HG03045 (cell line): Measurements from ENCODE around the gene MMP23B.

Experiments used
- ATAC-seq: cut with Tn5 transposase; IDR thresholded peaks from one replicate; pipeline ENCODE4 v1.9.1; 2021; ENCODE audit warnings: mild to moderate bottlenecking, moderate library complexity; ENCODE audit not compliant: unreplicated experiment

MMP23B gene

DNA sequence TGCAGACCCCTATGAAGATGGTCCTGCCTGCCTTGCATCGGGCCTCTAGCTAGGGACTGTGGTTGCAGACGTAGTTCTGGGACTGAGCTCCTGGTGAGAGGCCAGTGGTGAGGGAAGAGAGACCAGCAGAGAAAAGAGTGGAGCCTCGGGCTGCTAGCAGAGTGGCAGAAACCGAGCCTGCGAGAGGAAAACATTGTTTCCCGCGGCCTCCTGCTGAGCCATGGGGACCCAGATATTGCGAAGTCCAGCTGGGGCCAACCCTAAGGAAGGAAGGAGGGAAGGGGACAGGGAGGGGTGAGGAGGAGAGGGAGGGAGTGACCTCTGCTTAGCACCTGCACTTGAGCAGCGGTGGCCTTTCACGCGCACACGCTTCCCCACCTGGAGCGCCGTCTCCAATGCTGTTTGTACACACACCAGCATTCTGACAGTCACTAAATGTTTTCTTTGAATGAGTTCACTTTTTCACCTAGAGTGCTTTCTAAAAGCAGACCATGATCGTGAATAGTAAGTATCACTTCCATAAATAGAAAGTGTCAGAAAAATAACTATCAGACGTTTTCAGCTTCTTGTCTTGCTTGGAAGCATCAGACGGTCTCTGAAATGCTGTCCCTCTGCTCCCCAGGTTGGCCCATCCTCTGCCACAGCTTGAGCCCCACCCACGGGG is 29.5 kb upstream of the MMP23B start:
- ATAC-seq, result no peak

DNA sequence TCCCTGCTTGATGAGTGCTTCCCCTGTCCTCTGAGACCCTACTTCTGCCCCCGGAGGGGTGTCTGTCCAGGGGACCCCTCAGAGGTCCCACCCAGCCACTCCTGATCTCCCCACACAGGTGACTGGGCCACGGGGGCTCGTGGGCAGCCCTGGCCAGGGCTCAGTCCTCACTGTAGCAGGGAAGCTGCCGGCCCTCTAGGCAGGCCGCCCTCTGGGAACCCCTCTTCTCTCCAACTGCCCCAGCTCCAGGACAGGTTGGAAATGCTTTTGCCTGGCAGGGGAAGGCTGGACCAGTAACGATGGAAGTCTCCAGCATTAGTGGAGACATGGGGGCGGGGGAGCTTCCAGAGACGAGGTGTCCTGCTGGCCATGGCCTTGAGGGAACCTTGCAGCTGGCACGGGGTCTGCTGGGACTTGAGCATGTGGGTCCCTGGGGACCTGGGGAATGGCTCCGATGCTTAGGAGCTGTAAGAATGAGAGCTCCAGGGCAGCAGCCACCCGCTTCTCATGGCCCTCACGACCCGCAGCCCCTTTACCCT is 28.9 kb upstream of the MMP23B start:
- ATAC-seq, result no peak

DNA sequence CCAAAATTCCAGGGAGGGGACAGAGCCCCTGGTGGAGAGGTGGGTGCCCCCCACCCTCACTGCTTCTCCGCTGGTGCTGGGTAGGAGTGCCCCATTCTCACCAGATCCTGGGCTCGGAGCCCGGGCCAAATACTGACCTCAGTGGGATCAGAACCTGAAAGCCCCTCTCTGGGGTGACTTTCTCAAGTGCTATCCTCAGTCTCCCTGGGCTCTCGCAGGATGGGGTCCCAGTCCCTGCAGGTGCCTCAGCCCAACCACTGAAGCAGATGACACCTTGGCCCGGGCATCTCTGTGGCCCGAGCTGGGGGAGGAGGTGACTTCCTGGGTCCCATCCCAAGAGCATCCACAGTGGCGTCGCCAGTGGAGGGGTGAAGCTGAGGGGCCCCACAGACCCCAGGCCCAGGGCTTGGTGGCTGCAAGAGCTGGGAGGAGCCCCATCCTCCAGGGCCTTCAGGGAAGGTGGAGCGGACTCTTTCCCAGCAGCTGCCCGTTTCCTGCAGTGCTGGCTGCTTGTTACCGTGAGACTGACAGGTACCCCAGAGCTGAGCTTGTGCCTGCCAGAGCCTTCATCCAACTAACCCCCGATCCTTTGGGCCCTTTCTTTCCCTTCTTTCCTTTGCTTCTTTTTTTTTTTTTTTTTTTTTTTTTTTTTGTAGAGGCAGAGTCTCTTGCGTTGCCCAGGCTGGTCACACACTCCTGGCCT is 28.2 kb upstream of the MMP23B start:
- ATAC-seq, result no peak

DNA sequence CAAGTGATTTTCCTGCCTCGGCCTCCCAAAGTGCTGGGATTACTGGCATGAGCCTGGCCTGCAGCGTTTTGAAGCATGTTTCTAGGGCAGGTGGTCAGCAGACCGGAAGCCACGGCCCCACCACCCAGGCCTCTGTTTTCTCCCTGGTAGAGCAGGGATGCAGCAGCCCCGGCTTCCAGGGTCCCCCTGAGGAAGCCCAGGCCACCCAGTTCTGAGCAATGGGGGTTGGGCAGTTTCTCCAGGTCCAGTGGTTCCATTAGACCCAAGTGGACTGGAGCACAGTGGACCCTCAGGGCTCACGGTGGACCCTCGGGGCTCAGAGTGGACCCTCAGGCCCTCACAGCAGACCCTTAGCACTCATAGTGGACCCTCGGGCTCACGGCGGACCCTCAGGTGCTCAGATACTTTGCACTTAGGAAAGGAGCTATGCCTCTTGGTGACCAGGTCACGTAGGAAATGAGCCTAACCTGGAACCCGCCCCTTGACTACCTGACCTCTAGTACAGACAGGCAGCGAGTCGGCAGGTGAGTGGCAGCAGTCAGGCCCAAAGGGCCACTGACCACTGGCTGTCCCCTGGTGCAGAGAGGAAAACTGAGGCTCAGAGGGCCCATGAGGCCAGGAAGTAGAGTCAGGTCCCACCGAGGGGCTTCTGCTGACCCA is 27.5 kb upstream of the MMP23B start:
- ATAC-seq, result no peak

DNA sequence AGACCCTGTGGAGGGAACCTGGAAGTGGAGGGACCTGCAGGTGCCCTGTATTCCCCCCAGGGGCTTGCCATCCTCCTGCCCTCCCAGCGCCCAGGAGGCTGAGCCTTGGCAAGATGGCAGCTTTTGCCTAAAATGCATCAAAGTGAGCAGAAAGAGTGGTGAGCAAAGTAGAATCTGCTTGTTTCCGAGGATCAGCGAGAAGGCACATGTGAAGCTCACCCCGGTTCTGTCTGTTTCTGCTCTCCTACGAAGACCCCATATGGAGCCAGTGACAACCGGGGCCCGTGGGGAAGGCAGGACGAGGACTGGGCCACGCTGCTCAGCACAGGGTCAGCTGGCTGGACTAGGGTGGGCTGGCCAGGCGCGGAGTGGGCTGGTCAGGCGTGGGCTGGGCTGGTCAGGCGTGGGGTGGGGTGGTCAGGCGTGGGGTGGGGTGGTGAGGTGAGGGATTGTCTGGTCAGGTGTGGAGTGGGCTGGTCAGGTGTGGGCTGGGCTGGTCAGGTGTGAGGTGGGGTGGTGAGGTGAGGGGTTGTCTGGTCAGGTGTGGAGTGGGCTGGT is 26.9 kb upstream of the MMP23B start:
- ATAC-seq, result no peak

DNA sequence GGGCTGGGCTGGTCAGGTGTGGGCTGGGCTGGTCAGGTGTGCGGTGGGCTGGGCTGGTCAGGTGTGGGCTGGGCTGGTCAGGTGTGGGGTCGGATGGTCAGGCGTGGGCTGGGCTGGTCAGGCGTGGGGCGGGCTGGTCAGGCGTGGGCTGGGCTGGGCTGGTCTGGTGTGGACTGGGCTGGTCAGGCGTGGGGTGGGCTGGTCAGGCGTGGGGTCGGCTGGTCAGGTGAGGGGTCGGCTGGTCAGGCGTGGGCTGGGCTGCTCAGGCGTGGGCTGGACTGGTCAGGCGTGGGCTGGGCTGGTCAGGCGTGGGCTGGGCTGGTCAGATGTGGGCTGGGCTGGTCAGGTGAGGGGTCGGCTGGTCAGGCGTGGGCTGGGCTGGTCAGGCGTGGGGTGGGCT is 26.2 kb upstream of the MMP23B start:
- no peak for ATAC-seq

DNA sequence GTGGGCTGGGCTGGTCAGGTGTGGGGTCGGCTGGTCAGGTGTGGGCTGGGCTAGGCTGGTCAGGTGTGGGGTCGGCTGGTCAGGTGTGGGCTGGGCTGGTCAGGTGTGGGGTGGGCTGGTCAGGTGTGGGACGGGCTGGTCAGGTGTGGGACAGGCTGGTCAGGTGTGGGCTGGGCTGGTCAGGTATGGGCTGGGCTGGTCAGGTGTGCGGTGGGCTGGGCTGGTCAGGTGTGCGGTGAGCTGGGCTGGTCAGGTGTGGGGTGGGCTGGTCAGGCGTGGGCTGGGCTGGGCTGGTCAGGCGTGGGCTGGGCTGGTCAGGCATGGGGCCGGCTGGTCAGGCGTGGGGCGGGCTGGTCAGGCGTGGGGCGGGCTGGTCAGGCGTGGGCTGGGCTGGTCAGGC is 25.7 kb upstream of the MMP23B start:
- ATAC-seq, result no peak

DNA sequence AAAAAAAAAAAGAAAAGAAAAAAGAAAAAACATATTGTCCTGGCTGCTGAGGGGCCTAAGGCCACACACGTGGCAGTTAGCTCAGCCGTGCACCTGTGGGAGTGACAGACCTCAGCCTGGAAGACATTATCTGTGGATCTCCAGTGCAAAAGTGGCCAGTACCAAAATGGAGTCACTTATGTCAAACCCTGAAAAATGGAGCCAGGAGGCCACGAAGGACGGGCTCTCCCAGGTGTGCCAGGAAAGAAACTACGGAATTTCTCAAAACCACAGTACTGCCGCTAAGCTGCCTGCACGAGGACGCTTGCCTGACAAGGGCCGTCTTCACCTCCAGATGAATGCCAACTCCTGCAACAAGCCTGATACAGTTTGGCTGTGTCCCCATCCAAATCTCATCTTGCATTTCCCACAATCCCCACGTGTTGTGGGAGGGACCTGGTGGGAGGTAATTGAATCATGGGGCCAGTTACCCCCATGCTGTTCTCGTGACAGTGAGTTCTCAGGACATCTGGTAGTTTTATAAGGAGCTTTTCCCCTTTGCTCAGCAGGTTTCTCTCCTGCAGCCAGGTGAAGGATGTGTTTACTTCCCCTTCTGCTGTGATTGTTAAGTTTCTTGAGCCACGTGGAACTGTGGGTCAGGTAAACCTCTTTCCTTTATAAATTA is 22.0 kb upstream of the MMP23B start:
- no peak for ATAC-seq

DNA sequence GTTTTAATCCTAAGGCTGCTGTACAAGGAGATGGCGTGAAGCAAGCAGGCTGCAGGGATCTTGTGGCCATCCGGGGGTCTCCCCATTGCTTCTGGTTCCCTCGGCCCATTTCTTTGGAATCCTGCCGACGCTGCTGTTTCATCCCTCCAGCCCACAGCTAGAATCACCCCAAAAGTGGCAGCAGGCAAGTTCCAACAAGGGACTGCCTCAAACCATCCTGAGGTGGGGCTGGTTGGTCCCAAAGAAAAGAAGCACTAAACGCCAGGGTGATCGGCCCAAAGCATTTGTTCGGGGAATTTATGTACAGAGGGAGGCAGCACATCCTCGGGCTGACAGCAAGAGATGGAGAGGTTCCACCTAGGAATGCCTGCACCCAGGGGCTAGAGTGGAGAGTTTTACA is 21.2 kb upstream of the MMP23B start:
- no peak for ATAC-seq

DNA sequence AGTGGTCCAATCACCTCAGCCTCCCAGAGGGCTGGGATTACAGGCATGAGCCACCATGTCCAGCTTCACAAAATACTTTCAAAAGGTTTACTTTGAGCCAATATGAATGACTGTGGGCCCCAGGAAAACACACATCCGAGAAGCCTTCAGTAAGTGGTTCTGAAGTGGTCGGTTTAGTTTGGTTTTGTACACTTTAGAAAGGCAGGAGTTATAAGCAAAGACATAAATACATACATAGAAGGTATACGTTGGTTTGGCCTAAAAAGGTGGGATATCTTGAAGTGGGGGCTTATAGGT is 19.9 kb upstream of the MMP23B start:
- ATAC-seq, result no peak

DNA sequence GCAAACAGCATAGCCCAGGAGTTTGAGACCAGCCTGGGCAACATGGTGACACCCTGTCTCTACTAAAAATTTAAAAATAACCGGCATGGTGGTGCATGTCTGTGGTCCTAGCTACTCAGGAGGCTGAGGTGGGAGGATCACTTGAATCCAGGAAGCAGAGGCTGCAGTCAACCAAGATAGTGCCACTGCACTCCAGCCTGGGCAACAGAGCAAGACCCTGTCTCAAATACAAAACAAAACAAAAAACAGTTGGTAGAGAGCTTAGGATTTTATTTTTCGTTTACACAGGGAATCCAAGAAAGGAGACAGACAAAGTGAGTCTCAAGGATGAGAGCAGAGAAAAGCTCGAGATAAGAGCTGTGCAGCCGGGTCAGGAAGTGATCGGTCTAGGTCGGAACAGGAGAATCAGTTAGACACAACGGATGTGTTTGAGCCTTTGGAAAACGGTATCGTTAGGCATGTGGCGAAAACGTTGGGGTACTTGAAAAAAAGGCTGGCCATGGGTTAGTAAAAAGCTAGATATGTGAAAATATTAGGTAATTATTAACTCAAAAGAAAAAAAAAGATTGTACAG is 18.4 kb upstream of the MMP23B start:
- ATAC-seq, result no peak

DNA sequence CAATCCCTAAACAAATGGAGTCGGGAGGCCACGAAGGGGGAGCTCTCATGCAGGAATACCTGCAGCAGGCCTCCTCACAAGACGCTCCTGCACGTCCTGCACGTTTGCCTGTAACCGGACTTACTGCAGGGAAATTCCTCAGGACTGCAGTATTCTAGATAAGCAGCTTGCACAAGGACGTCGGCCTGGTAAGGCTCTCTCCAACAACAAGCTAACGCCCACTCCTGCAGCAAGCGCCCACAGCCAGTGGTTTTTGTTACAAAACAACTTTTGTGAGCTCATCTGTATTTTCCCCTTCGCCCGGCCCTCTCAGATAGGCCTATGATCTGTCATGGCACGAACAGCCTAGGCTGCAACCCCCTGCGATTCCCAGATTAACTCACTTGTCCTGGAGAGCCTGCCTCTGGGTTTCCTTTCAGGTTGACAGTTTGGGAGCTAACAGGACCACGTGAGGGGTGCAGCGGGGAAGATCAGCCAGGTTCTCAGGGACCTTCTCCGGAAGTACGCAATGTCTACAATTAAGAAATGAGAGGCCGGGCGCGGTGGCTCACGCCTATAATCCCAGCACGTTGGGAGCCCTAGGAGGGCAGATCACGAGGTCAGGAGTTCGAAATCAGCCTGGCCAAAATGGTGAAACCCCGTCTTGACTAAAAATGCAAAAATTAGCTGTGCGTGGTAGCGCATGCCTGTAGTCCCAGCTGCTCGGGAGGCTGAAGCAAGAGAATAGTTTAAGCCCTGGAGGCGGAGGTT is 17.6 kb upstream of the MMP23B start:
- no peak for ATAC-seq

DNA sequence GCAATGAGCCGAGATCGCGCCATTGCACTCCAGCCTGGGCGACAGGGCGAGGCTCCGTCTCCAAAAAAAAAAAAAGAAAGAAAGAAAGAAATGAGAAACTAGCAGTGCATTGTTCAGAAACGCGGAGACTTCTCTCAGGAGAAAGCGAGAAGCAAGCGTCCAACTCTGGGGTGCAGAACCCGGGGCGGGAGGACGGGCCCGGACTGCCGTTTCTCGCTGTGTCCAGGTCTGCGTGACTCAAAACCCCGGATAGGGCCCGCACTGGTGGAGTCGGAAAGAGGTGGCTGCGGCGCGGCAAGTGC is 17.1 kb upstream of the MMP23B start:
- no peak for ATAC-seq

DNA sequence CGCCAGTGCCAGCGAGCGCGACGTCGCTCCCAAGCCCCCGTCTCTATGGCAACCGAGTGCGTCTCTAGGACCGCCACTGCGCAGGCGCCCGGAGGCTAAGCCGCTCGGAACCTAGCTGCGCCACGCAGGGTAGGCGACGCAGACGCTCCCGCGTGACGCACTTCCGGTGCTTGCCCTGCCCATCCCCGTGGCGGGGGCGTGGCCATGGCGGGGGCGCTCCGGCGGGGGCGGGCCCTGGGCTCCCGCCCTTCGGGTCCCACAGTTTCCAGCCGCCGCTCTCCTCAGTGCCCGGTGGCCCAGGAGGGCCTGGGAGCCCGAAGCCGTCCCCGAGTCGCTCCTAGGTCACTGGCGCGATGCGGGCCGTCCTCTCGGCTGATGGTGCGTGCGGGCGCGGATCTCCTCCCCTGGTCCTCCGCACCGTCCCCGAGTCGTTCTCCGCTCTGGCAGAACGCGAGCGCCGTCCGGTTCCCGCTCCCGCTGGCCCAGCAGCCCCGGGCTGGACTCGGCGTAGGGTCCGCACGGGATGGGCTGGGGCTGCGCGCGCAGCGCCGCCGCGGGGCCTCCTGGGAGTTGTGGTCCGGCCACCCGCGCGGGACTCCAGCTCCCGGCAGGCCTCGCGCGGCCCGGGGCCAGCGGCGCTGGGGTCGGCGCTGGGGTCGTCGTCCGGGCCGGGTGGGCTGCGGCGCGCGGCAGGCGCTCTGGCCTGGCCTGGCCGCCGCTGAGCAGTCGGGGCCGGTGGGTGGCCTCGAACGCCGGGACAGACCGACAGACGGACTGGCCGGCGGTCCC is 16.5 kb upstream of the MMP23B start, which contains the start of gene MIB2:
MIB2 (plus strand) TSS at position 245 of the 789 bp plus-strand sequence. CDS start 7,953 bp downstream, outside the sequence.
- peak; percentile 75 for ATAC-seq

DNA sequence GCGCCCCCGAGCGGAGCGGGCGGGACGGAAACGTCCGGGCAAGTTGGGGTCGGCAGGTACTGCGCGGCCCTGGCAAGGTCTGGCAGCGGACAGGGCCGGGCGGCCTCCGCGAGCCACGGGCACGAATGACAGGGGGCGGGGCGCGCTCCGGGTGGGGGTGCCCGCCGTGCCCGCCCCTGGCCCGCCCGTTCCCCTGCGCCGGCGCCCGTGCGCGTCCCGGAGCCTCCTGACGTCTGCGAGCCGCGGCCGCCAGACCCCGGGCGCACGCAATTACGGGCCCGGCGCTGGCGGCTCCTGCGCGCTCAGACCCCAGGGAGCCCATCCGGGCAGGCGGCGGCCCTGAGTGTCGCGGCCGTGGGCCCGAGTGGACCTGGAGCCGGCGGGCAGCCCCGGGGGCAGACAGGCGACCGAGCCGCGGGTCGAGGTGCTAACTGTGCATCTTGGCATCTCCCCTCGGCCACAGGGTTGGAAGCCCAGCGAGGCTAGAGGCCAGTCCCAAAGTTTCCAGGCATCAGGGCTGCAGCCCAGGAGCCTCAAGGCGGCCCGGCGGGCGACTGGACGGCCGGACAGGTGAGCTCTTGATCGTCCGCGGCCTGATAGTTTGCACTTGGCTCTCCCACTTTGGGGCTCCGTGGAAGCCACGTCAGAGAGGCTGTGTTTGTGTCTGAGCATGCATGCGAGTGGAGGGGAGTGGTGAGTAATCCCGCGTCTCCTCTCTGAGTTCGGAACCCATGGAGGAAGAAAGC is 15.8 kb upstream of the MMP23B start:
- peak; percentile 21 for ATAC-seq

DNA sequence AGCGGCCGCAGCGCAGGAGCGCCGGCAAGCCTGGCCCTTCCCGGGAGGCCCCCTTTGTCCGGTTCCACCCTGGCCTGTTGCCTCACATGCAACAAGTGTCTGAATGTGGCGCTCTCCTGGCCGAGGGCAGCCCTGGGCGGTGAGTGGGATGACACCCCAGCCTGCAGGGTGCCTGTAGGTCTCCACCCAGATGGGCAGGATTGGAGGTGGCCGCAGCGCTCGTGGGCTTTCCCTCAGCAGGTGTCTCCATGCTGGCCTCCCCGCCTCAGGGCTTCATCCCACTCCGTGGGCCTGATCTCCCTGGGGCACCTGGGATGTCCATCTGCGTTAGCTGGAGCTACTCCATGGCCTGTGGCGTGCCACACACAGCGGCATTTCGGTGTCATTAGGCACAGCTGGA is 15.1 kb upstream of the MMP23B start:
- no peak for ATAC-seq

DNA sequence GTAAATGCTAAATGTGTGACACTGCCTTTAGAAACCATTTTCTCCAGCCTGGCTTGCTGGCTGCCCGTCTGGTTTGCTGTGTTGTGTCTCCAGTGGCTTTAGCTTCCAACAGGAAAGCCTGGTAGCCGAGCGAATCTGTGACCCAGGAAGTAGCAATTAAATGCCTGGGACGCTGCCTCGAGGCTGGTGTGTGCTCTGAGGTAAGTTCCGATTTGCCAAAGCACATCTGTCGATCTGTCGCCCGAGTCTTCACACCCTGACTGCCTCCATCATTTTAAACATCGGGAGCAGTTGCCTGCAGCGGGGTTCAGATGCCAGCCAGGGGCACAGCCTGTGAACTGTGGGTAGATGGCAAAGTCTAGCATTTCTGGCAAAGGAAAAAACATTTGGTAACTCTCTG is 14.5 kb upstream of the MMP23B start:
- ATAC-seq, result no peak

DNA sequence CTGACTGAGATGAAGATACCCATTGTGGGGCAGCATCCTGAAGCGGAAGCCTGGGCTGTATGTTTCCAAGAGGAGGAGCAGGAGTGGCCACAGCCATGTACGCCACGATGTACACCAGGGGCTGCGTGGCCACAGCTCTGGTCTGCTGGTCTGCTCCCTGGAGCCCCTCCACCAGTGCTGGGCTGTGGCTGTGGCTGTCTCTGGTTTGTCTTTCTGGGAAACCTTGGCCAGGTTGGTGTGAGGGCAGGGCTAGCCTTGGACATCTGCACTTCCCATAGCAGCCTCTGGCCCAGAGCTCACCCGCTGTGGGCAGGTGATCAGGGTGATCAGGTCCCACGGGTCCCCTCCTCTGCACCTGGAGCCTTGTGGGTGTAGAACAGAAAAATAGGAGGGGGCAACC is 14.0 kb upstream of the MMP23B start:
- ATAC-seq, result no peak
